Rectal smooth muscle tissue (tissue), 1 donor: ENCODE data around the gene CD276.
"Not testable (repeated sequence)": the region's sequence is repeated elsewhere in the genome, so short reads cannot be mapped to it uniquely, and the experiment has no call there.

Experiments
- H3K27ac ChIP-seq: one replicate; pipeline ENCODE4 v1.7.0; 2013; ENCODE audit warnings: low read depth, low read length, inconsistent platforms
- H3K27me3 ChIP-seq: one replicate; pipeline ENCODE4 v1.7.0; 2013; ENCODE audit warnings: low read length; ENCODE audit not compliant: control insufficient read depth, insufficient read depth
- H3K36me3 ChIP-seq: one replicate; pipeline ENCODE4 v1.7.0; 2013; ENCODE audit warnings: low read length; ENCODE audit not compliant: control insufficient read depth, insufficient read depth
- H3K4me1 ChIP-seq: one replicate; pipeline ENCODE4 v1.7.0; 2013; ENCODE audit warnings: low read length; ENCODE audit not compliant: control insufficient read depth, insufficient read depth
- H3K4me3 ChIP-seq: one replicate; pipeline ENCODE4 v1.7.0; 2013; ENCODE audit warnings: low read length
- H3K9ac ChIP-seq: one replicate; pipeline ENCODE4 v1.7.0; 2013; ENCODE audit warnings: low read length

CD276 gene

GRCh38 chr15:73717802-73718201, 33.6 kb downstream of the CD276 start:
- no peaks in the 10 kb centered on the region for H3K27me3 ChIP-seq
- H3K4me3 ChIP-seq: no peak overlapping the region
- peaks cover 7% of the 10 kb centered on the region for H3K36me3 ChIP-seq
- H3K27ac ChIP-seq: no peak overlapping the region
- H3K4me1 ChIP-seq: no peaks in the 10 kb centered on the region
- no peak overlapping the region for H3K9ac ChIP-seq

GRCh38 chr15:73718694-73719093, 34.5 kb downstream of the CD276 start:
- Histone ChIP-seq H3K4me1 (no peaks in the 10 kb centered on the region), H3K4me3 (no peak overlapping the region), H3K27ac (no peak overlapping the region), H3K9ac (no peak overlapping the region), H3K36me3 (no peaks in the 10 kb centered on the region), H3K27me3 (no peaks in the 10 kb centered on the region)

GRCh38 chr15:73722425-73722824, 38.2 kb downstream of the CD276 start:
- no peak overlapping the region for H3K4me3 ChIP-seq
- H3K36me3 ChIP-seq: no peaks in the 10 kb centered on the region
- H3K27me3 ChIP-seq: no peaks in the 10 kb centered on the region
- H3K4me1 ChIP-seq: no peaks in the 10 kb centered on the region
- H3K9ac ChIP-seq: no peak overlapping the region
- no peak overlapping the region for H3K27ac ChIP-seq

GRCh38 chr15:73723191-73723590, 39.0 kb downstream of the CD276 start:
- Histone ChIP-seq H3K36me3 (no peaks in the 10 kb centered on the region), H3K27ac (no peak overlapping the region), H3K4me3 (no peak overlapping the region)

GRCh38 chr15:73724212-73724611, 40.0 kb downstream of the CD276 start:
- Histone ChIP-seq H3K4me3 (no peak overlapping the region), H3K27ac (no peak overlapping the region), H3K36me3 (no peaks in the 10 kb centered on the region), H3K27me3 (no peaks in the 10 kb centered on the region), H3K4me1 (no peaks in the 10 kb centered on the region), H3K9ac (no peak overlapping the region)

More at GRCh38 chr15:73723191-73723590, 39.0 kb downstream of the CD276 start:
- no peak overlapping the region for H3K9ac ChIP-seq
- H3K27me3 ChIP-seq: no peaks in the 10 kb centered on the region
- no peaks in the 10 kb centered on the region for H3K4me1 ChIP-seq

- Histone ChIP-seq H3K27ac (no peak overlapping the region), H3K9ac (no peak overlapping the region), H3K4me1 (no peaks in the 10 kb centered on the region), H3K4me3 (no peak overlapping the region), H3K27me3 (no peaks in the 10 kb centered on the region), H3K36me3 (no peaks in the 10 kb centered on the region)
These were observed 43.3 kb downstream of the CD276 start for GRCh38 chr15:73727330-73727976.

- H3K4me1 ChIP-seq, H3K9ac ChIP-seq, H3K4me3 ChIP-seq, H3K27me3 ChIP-seq, H3K36me3 ChIP-seq, H3K27ac ChIP-seq: not testable (repeated sequence)
These were observed 47.9 kb downstream of the CD276 start for GRCh38 chr15:73732051-73732450.

- Histone ChIP-seq H3K36me3 (no peaks in the 10 kb centered on the region), H3K9ac (no peak overlapping the region), H3K27ac (no peak overlapping the region), H3K27me3 (no peaks in the 10 kb centered on the region), H3K4me1 (no peaks in the 10 kb centered on the region), H3K4me3 (no peak overlapping the region)
These were observed 48.7 kb downstream of the CD276 start for GRCh38 chr15:73732930-73733329.

GRCh38 chr15:73737535-73737934, 53.4 kb downstream of the CD276 start:
- H3K36me3 ChIP-seq: no peaks in the 10 kb centered on the region

GRCh38 chr15:73740152-73741048, 56.2 kb downstream of the CD276 start:
- Histone ChIP-seq H3K27ac (no peak overlapping the region), H3K36me3 (no peaks in the 10 kb centered on the region), H3K9ac (no peak overlapping the region), H3K4me3 (no peak overlapping the region), H3K4me1 (no peaks in the 10 kb centered on the region), H3K27me3 (no peaks in the 10 kb centered on the region)

More at GRCh38 chr15:73737535-73737934, 53.4 kb downstream of the CD276 start:
- no peaks in the 10 kb centered on the region for H3K27me3 ChIP-seq
- H3K4me1 ChIP-seq: no peaks in the 10 kb centered on the region
- H3K4me3 ChIP-seq: no peak overlapping the region
- H3K9ac ChIP-seq: no peak overlapping the region
- no peak overlapping the region for H3K27ac ChIP-seq

- Histone ChIP-seq H3K4me3 (no peak overlapping the region), H3K27me3 (no peaks in the 10 kb centered on the region), H3K27ac (no peak overlapping the region), H3K4me1 (no peaks in the 10 kb centered on the region), H3K36me3 (no peaks in the 10 kb centered on the region), H3K9ac (no peak overlapping the region)
These were observed 57.2 kb downstream of the CD276 start for GRCh38 chr15:73741321-73741836.

- H3K36me3 ChIP-seq: no peaks in the 10 kb centered on the region
- no peaks in the 10 kb centered on the region for H3K4me1 ChIP-seq
- H3K27ac ChIP-seq: no peak overlapping the region
- H3K27me3 ChIP-seq: peaks cover 2% of the 10 kb centered on the region
- no peak overlapping the region for H3K9ac ChIP-seq
- H3K4me3 ChIP-seq: no peak overlapping the region
These were observed 60.1 kb downstream of the CD276 start for GRCh38 chr15:73744293-73744692.
